ENCODE results near the gene MT1B.

DNA sequence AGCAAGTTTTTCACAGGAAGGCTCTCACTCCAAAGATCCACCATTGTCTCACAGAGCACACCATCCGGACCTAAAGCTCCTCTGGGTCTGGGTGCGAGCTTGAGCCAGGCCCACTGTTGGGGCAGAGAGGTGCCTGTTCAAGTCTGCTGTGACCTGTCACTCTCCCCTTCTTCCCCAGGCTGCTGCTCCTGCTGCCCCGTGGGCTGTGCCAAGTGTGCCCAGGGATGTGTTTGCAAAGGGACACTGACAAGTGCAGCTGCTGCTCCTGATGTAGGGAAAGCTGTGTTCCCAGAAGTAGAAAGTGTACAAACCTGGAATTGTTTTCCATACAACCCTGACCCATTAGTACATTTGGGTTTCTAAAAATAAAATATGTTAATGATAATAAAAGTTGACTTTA lies 25.8 kb downstream of the MT1B start:
- no peak for TF ChIP-seq SIN3A (IDR thresholded peaks at IDR 0.05; ENCODE audit: borderline replicate concordance, insufficient read depth, low read length)
- TF ChIP-seq POLR2AphosphoS5 (IDR thresholded peaks at IDR 0.05; ENCODE audit: low read depth, low read length), result no peak
- TF ChIP-seq TAF1 (IDR thresholded peaks at IDR 0.05; ENCODE audit: borderline replicate concordance, insufficient read depth, low read length), result no peak
